RWPE1 (cell line): ENCODE measurements around the gene PYURF.

Experiments used
- CTCF ChIA-PET: fragments of 350-600 bp; sonication (Branson Sonifier 250); formaldehyde crosslinking; extraction: SDS; loops from one replicate; lab custom pipeline; 2021; lab: Yijun Ruan, JAX
- POLR2A ChIA-PET: fragments of 400-600 bp; formaldehyde crosslinking; extraction: SDS; loops from one replicate; lab custom pipeline; 2020; ENCODE audit warnings: antibody characterized with exemption; ENCODE audit not compliant: low non-redundant PET; lab: Yijun Ruan, JAX
- DNase-seq: peaks from one replicate; pipeline ENCODE4 v3.0.0; 2012; ENCODE audit warnings: low spot score
- H3K27ac ChIP-seq: fragments of 450-650 bp; 2 replicates; pipeline ENCODE4 v1.5.1; 2017
- CTCF ChIP-seq: fragments of 450-650 bp; conservative IDR thresholded peaks from 2 replicates; pipeline ENCODE4 v1.5.1; 2017; ENCODE audit warnings: low read depth, mild to moderate bottlenecking

Gene PYURF

GRCh38 chr4:88526221-88526815 is 2.7 kb upstream of the PYURF start:
- ChIA-PET POLR2A (interaction anchor here (0.9 kb wide), 1 partner anchor 133 kb away, joined by 4 read pairs; no protein-coding TSS in a partner anchor), CTCF (interaction anchor here (1.1 to 1.7 kb wide), 2 partner anchors 133 to 498 kb away, joined by 4 to 8 read pairs; no protein-coding TSS in a partner anchor)
- TF ChIP-seq CTCF = peak; percentile 57
- H3K27ac ChIP-seq = no peak overlapping the region
- DNase-seq = no peak

GRCh38 chr4:88524171-88524570 is 595 bp upstream of the PYURF start:
- ChIA-PET POLR2A (interaction anchor here (1.0 kb wide), 1 partner anchor 240 kb away, joined by 3 read pairs; the partner anchor contains the start of gene PPM1K), CTCF (interaction anchor here (0.7 to 1.1 kb wide), 3 partner anchors 13 to 305 kb away, joined by 3 to 4 read pairs (median 3); no protein-coding TSS in a partner anchor)
- peak overlapping the region; percentile 87 for H3K27ac ChIP-seq
- no peak for DNase-seq
- TF ChIP-seq CTCF = no peak

- CTCF ChIA-PET = interaction anchor here (0.6 to 0.8 kb wide), 5 partner anchors 131 to 670 kb away, joined by 3 to 7 read pairs (median 4); no protein-coding TSS in a partner anchor
- DNase-seq = no peak
- TF ChIP-seq CTCF = no peak
- peak overlapping the region; percentile 87 for H3K27ac ChIP-seq
- POLR2A ChIA-PET = interaction anchor here (1.0 kb wide), 1 partner anchor 239 kb away, joined by 3 read pairs; the partner anchor contains the start of gene PPM1K
Measured at GRCh38 chr4:88522702-88523324, 763 bp downstream of the PYURF start.

GRCh38 chr4:88518911-88519310 is 4.7 kb downstream of the PYURF start:
- no peak for TF ChIP-seq CTCF
- no peak overlapping the region for H3K27ac ChIP-seq
- ChIA-PET POLR2A (no interaction called here), CTCF (no interaction called here)
- no peak for DNase-seq

- no peak overlapping the region for H3K27ac ChIP-seq
- ChIA-PET CTCF (no interaction called here), POLR2A (no interaction called here)
- DNase-seq = no peak
- no peak for TF ChIP-seq CTCF
Measured at GRCh38 chr4:88517825-88518224, 5.8 kb downstream of the PYURF start.

- H3K27ac ChIP-seq = no peak overlapping the region
- CTCF ChIA-PET = interaction anchor here (0.6 to 2.2 kb wide), 4 partner anchors 61 to 483 kb away, joined by 3 to 6 read pairs (median 4); no protein-coding TSS in a partner anchor
- POLR2A ChIA-PET = no interaction called here
- no peak for DNase-seq
- TF ChIP-seq CTCF = no peak
Measured at GRCh38 chr4:88516746-88517145, 6.8 kb downstream of the PYURF start.
